Measurements from ENCODE around the gene SMCO4.

The SMCO4 gene

GRCh38 chr11:93481279-93481678, 61.9 kb downstream of the SMCO4 start:
- no peak overlapping the region for H3K27ac ChIP-seq (ENCODE audit: low read depth, low read length)
- no peaks in the 10 kb centered on the region for H3K27me3 ChIP-seq (ENCODE audit: control insufficient read depth in 1 of 2, insufficient read depth in 2 of 2, low read length in 2 of 2)
- H3K4me3 ChIP-seq (ENCODE audit: low read depth in 1 of 2, low read length in 2 of 2): no peak overlapping the region
- H3K9ac ChIP-seq (ENCODE audit: low read depth in 1 of 2, low read length in 2 of 2): no peak overlapping the region
- H3K36me3 ChIP-seq (ENCODE audit: control insufficient read depth in 1 of 2, insufficient read depth in 2 of 2, low read length in 2 of 2): peaks cover 0 to 24% of the 10 kb centered on the region in 2 donors
- no peaks in the 10 kb centered on the region for H3K9me3 ChIP-seq (ENCODE audit: control insufficient read depth in 1 of 2, low read length in 2 of 2)
- peaks cover 13 to 17% of the 10 kb centered on the region in 2 donors for H3K4me1 ChIP-seq (ENCODE audit: control insufficient read depth in 1 of 2, insufficient read depth in 2 of 2, low read length in 2 of 2)

- H3K36me3 ChIP-seq (ENCODE audit: control insufficient read depth in 1 of 2, insufficient read depth in 2 of 2, low read length in 2 of 2): peaks cover 0 to 24% of the 10 kb centered on the region in 2 donors
- H3K4me1 ChIP-seq (ENCODE audit: control insufficient read depth in 1 of 2, insufficient read depth in 2 of 2, low read length in 2 of 2): peaks cover 13 to 17% of the 10 kb centered on the region in 2 donors
- no peak overlapping the region for H3K9ac ChIP-seq (ENCODE audit: low read depth in 1 of 2, low read length in 2 of 2)
Measured at GRCh38 chr11:93480756-93481155, 62.4 kb downstream of the SMCO4 start.

GRCh38 chr11:93480256-93480655, 62.9 kb downstream of the SMCO4 start:
- Histone ChIP-seq H3K4me3 (ENCODE audit: low read depth in 1 of 2, low read length in 2 of 2) (no peak overlapping the region), H3K9ac (ENCODE audit: low read depth in 1 of 2, low read length in 2 of 2) (no peak overlapping the region), H3K27ac (ENCODE audit: low read depth, low read length) (no peak overlapping the region), H3K4me1 (ENCODE audit: control insufficient read depth in 1 of 2, insufficient read depth in 2 of 2, low read length in 2 of 2) (peaks cover 13 to 17% of the 10 kb centered on the region in 2 donors), H3K27me3 (ENCODE audit: control insufficient read depth in 1 of 2, insufficient read depth in 2 of 2, low read length in 2 of 2) (no peaks in the 10 kb centered on the region), H3K36me3 (ENCODE audit: control insufficient read depth in 1 of 2, insufficient read depth in 2 of 2, low read length in 2 of 2) (peaks cover 0 to 22% of the 10 kb centered on the region in 2 donors), H3K9me3 (ENCODE audit: control insufficient read depth in 1 of 2, low read length in 2 of 2) (no peaks in the 10 kb centered on the region)

More at GRCh38 chr11:93480756-93481155, 62.4 kb downstream of the SMCO4 start:
- Histone ChIP-seq H3K27me3 (ENCODE audit: control insufficient read depth in 1 of 2, insufficient read depth in 2 of 2, low read length in 2 of 2) (no peaks in the 10 kb centered on the region), H3K27ac (ENCODE audit: low read depth, low read length) (no peak overlapping the region), H3K9me3 (ENCODE audit: control insufficient read depth in 1 of 2, low read length in 2 of 2) (no peaks in the 10 kb centered on the region), H3K4me3 (ENCODE audit: low read depth in 1 of 2, low read length in 2 of 2) (no peak overlapping the region)

GRCh38 chr11:93478841-93479240, 64.3 kb downstream of the SMCO4 start:
- no peak overlapping the region for H3K27ac ChIP-seq (ENCODE audit: low read depth, low read length)
- H3K4me1 ChIP-seq (ENCODE audit: control insufficient read depth in 1 of 2, insufficient read depth in 2 of 2, low read length in 2 of 2): peaks cover 13 to 17% of the 10 kb centered on the region in 2 donors
- H3K9me3 ChIP-seq (ENCODE audit: control insufficient read depth in 1 of 2, low read length in 2 of 2): no peaks in the 10 kb centered on the region
- no peaks in the 10 kb centered on the region for H3K27me3 ChIP-seq (ENCODE audit: control insufficient read depth in 1 of 2, insufficient read depth in 2 of 2, low read length in 2 of 2)
- H3K4me3 ChIP-seq (ENCODE audit: low read depth in 1 of 2, low read length in 2 of 2): no peak overlapping the region
- no peak overlapping the region for H3K9ac ChIP-seq (ENCODE audit: low read depth in 1 of 2, low read length in 2 of 2)
- peaks cover 0 to 21% of the 10 kb centered on the region in 2 donors for H3K36me3 ChIP-seq (ENCODE audit: control insufficient read depth in 1 of 2, insufficient read depth in 2 of 2, low read length in 2 of 2)

GRCh38 chr11:93477684-93478234, 65.4 kb downstream of the SMCO4 start:
- no peak overlapping the region for H3K4me3 ChIP-seq (ENCODE audit: low read depth in 1 of 2, low read length in 2 of 2)
- H3K36me3 ChIP-seq (ENCODE audit: control insufficient read depth in 1 of 2, insufficient read depth in 2 of 2, low read length in 2 of 2): peaks cover 0 to 21% of the 10 kb centered on the region in 2 donors
- H3K4me1 ChIP-seq (ENCODE audit: control insufficient read depth in 1 of 2, insufficient read depth in 2 of 2, low read length in 2 of 2): peaks cover 13 to 17% of the 10 kb centered on the region in 2 donors
- no peak overlapping the region for H3K27ac ChIP-seq (ENCODE audit: low read depth, low read length)
- no peaks in the 10 kb centered on the region for H3K9me3 ChIP-seq (ENCODE audit: control insufficient read depth in 1 of 2, low read length in 2 of 2)
- no peaks in the 10 kb centered on the region for H3K27me3 ChIP-seq (ENCODE audit: control insufficient read depth in 1 of 2, insufficient read depth in 2 of 2, low read length in 2 of 2)
- H3K9ac ChIP-seq (ENCODE audit: low read depth in 1 of 2, low read length in 2 of 2): no peak overlapping the region

GRCh38 chr11:93476796-93477195, 66.4 kb downstream of the SMCO4 start:
- no peaks in the 10 kb centered on the region for H3K9me3 ChIP-seq (ENCODE audit: control insufficient read depth in 1 of 2, low read length in 2 of 2)

GRCh38 chr11:93474123-93474522, 69.1 kb downstream of the SMCO4 start:
- Histone ChIP-seq H3K9me3 (ENCODE audit: control insufficient read depth in 1 of 2, low read length in 2 of 2) (no peaks in the 10 kb centered on the region), H3K27me3 (ENCODE audit: control insufficient read depth in 1 of 2, insufficient read depth in 2 of 2, low read length in 2 of 2) (no peaks in the 10 kb centered on the region), H3K4me3 (ENCODE audit: low read depth in 1 of 2, low read length in 2 of 2) (no peak overlapping the region), H3K27ac (ENCODE audit: low read depth, low read length) (no peak overlapping the region), H3K9ac (ENCODE audit: low read depth in 1 of 2, low read length in 2 of 2) (no peak overlapping the region), H3K36me3 (ENCODE audit: control insufficient read depth in 1 of 2, insufficient read depth in 2 of 2, low read length in 2 of 2) (peaks cover 0 to 21% of the 10 kb centered on the region in 2 donors), H3K4me1 (ENCODE audit: control insufficient read depth in 1 of 2, insufficient read depth in 2 of 2, low read length in 2 of 2) (no peaks in the 10 kb centered on the region)

More at GRCh38 chr11:93476796-93477195, 66.4 kb downstream of the SMCO4 start:
- Histone ChIP-seq H3K27me3 (ENCODE audit: control insufficient read depth in 1 of 2, insufficient read depth in 2 of 2, low read length in 2 of 2) (no peaks in the 10 kb centered on the region), H3K9ac (ENCODE audit: low read depth in 1 of 2, low read length in 2 of 2) (no peak overlapping the region), H3K4me3 (ENCODE audit: low read depth in 1 of 2, low read length in 2 of 2) (no peak overlapping the region), H3K4me1 (ENCODE audit: control insufficient read depth in 1 of 2, insufficient read depth in 2 of 2, low read length in 2 of 2) (peaks cover 13% of the 10 kb centered on the region in 2 donors), H3K36me3 (ENCODE audit: control insufficient read depth in 1 of 2, insufficient read depth in 2 of 2, low read length in 2 of 2) (peaks cover 0 to 21% of the 10 kb centered on the region in 2 donors), H3K27ac (ENCODE audit: low read depth, low read length) (no peak overlapping the region)

- Histone ChIP-seq H3K4me1 (ENCODE audit: control insufficient read depth in 1 of 2, insufficient read depth in 2 of 2, low read length in 2 of 2) (no peaks in the 10 kb centered on the region), H3K9ac (ENCODE audit: low read depth in 1 of 2, low read length in 2 of 2) (no peak overlapping the region), H3K27me3 (ENCODE audit: control insufficient read depth in 1 of 2, insufficient read depth in 2 of 2, low read length in 2 of 2) (no peaks in the 10 kb centered on the region), H3K27ac (ENCODE audit: low read depth, low read length) (no peak overlapping the region), H3K36me3 (ENCODE audit: control insufficient read depth in 1 of 2, insufficient read depth in 2 of 2, low read length in 2 of 2) (no peaks in the 10 kb centered on the region), H3K4me3 (ENCODE audit: low read depth in 1 of 2, low read length in 2 of 2) (no peak overlapping the region), H3K9me3 (ENCODE audit: control insufficient read depth in 1 of 2, low read length in 2 of 2) (no peaks in the 10 kb centered on the region)
Measured at GRCh38 chr11:93468290-93468689, 74.9 kb downstream of the SMCO4 start.

GRCh38 chr11:93467054-93467453, 76.1 kb downstream of the SMCO4 start:
- no peaks in the 10 kb centered on the region for H3K4me1 ChIP-seq (ENCODE audit: control insufficient read depth in 1 of 2, insufficient read depth in 2 of 2, low read length in 2 of 2)
- no peaks in the 10 kb centered on the region for H3K27me3 ChIP-seq (ENCODE audit: control insufficient read depth in 1 of 2, insufficient read depth in 2 of 2, low read length in 2 of 2)
- no peak overlapping the region for H3K9ac ChIP-seq (ENCODE audit: low read depth in 1 of 2, low read length in 2 of 2)
- H3K9me3 ChIP-seq (ENCODE audit: control insufficient read depth in 1 of 2, low read length in 2 of 2): no peaks in the 10 kb centered on the region
- no peaks in the 10 kb centered on the region for H3K36me3 ChIP-seq (ENCODE audit: control insufficient read depth in 1 of 2, insufficient read depth in 2 of 2, low read length in 2 of 2)
- no peak overlapping the region for H3K4me3 ChIP-seq (ENCODE audit: low read depth in 1 of 2, low read length in 2 of 2)
- no peak overlapping the region for H3K27ac ChIP-seq (ENCODE audit: low read depth, low read length)

GRCh38 chr11:93464927-93465540, 78.2 kb downstream of the SMCO4 start:
- Histone ChIP-seq H3K9ac (ENCODE audit: low read depth in 1 of 2, low read length in 2 of 2) (no peak overlapping the region), H3K27me3 (ENCODE audit: control insufficient read depth in 1 of 2, insufficient read depth in 2 of 2, low read length in 2 of 2) (no peaks in the 10 kb centered on the region), H3K4me3 (ENCODE audit: low read depth in 1 of 2, low read length in 2 of 2) (no peak overlapping the region), H3K4me1 (ENCODE audit: control insufficient read depth in 1 of 2, insufficient read depth in 2 of 2, low read length in 2 of 2) (no peaks in the 10 kb centered on the region), H3K27ac (ENCODE audit: low read depth, low read length) (no peak overlapping the region), H3K36me3 (ENCODE audit: control insufficient read depth in 1 of 2, insufficient read depth in 2 of 2, low read length in 2 of 2) (no peaks in the 10 kb centered on the region), H3K9me3 (ENCODE audit: control insufficient read depth in 1 of 2, low read length in 2 of 2) (no peaks in the 10 kb centered on the region)
